ENCODE data around the gene GALM. TPM values are rescaled to one million over a fixed set of nuclear protein-coding genes. Genes with fewer than 3 reads are reported as not detected.

Gene GALM
- total and polyA plus RNA-seq, 2 of the 13 experiments (the other 11 are each of a cell fraction or from before 2014, with no cell fraction given): 65.5 to 90.0 TPM

DNA sequence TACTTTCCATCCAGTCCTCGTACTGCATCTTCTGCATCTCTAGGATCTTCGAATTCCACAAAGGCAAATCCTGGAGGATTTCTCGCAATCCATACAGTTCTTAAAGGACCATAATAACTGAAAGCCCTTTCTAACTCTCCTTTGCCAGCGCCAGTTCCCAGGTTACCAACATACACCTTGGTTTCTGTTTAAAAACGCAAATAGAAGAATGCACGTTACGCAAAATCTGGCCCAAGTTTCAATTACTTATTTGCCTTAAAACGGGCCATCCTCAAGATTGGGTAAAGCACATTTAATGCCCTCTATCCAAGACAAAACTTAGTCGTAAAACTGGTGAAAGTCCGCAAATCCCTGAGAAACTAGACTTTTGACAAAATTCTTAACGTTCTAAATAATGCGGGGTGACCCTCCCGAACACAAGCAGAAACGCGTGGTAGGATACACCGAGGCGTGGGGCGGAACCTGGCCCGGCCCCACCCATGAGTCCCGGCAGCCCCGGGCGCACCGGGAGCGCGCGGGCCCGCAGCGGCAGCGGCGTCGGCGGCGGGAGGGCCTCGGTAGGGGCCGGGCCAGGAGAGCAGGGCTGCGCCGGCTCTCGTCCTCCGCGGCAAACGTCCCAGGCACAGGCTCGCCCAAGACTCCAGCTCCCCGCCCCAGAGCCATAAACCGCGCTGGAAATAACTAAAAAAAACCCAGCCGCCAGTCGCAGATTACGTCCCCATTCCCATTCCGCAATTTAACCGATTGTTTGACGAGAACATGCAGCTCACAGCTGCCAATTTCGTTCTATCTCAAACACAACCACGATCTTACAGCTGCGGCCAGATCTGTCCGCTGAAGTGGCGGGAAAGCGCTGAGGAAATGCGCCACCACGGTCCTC, 84.3 kb downstream of the GALM start (continued):
- TF ChIP-seq ZNF318 (CRISPR knock-in tag; IDR thresholded peaks at IDR 0.05) (no peak), KAT2B (IDR thresholded peaks at IDR 0.05; ENCODE audit: borderline replicate concordance, low read depth, low read length) (no peak), ONECUT2 (CRISPR knock-in tag; IDR thresholded peaks at IDR 0.05) (0 out of 2 replicates have a peak, but pooled peaks have one; percentile 11), ZFYVE20 (CRISPR knock-in tag; IDR thresholded peaks at IDR 0.05; ENCODE audit: borderline replicate concordance, low read depth) (0 out of 2 replicates have a peak, but pooled peaks have one; percentile 22), PAX8 (CRISPR knock-in tag; IDR thresholded peaks at IDR 0.05; ENCODE audit: borderline replicate concordance) (no peak), ZNF816 (CRISPR knock-in tag; IDR thresholded peaks at IDR 0.05; ENCODE audit: borderline replicate concordance) (0 out of 2 replicates have a peak, but pooled peaks have one; percentile 25), BRF2 (CRISPR knock-in tag; IDR thresholded peaks at IDR 0.05) (0 out of 2 replicates have a peak, but pooled peaks have one; percentile 36), HNRNPLL (IDR thresholded peaks at IDR 0.05; ENCODE audit: low read depth, low read length, poor library complexity, severe bottlenecking) (peak; percentile 25), TGIF2 (CRISPR knock-in tag; IDR thresholded peaks at IDR 0.05) (0 out of 2 replicates have a peak, but pooled peaks have one; percentile 37), CREM (IDR thresholded peaks at IDR 0.05) (no peak), CREM (CRISPR knock-in tag; IDR thresholded peaks at IDR 0.05) (no peak), ZNF274 (CRISPR knock-in tag; IDR thresholded peaks at IDR 0.05) (no peak)
- TF ChIP-seq, protein P1, sequence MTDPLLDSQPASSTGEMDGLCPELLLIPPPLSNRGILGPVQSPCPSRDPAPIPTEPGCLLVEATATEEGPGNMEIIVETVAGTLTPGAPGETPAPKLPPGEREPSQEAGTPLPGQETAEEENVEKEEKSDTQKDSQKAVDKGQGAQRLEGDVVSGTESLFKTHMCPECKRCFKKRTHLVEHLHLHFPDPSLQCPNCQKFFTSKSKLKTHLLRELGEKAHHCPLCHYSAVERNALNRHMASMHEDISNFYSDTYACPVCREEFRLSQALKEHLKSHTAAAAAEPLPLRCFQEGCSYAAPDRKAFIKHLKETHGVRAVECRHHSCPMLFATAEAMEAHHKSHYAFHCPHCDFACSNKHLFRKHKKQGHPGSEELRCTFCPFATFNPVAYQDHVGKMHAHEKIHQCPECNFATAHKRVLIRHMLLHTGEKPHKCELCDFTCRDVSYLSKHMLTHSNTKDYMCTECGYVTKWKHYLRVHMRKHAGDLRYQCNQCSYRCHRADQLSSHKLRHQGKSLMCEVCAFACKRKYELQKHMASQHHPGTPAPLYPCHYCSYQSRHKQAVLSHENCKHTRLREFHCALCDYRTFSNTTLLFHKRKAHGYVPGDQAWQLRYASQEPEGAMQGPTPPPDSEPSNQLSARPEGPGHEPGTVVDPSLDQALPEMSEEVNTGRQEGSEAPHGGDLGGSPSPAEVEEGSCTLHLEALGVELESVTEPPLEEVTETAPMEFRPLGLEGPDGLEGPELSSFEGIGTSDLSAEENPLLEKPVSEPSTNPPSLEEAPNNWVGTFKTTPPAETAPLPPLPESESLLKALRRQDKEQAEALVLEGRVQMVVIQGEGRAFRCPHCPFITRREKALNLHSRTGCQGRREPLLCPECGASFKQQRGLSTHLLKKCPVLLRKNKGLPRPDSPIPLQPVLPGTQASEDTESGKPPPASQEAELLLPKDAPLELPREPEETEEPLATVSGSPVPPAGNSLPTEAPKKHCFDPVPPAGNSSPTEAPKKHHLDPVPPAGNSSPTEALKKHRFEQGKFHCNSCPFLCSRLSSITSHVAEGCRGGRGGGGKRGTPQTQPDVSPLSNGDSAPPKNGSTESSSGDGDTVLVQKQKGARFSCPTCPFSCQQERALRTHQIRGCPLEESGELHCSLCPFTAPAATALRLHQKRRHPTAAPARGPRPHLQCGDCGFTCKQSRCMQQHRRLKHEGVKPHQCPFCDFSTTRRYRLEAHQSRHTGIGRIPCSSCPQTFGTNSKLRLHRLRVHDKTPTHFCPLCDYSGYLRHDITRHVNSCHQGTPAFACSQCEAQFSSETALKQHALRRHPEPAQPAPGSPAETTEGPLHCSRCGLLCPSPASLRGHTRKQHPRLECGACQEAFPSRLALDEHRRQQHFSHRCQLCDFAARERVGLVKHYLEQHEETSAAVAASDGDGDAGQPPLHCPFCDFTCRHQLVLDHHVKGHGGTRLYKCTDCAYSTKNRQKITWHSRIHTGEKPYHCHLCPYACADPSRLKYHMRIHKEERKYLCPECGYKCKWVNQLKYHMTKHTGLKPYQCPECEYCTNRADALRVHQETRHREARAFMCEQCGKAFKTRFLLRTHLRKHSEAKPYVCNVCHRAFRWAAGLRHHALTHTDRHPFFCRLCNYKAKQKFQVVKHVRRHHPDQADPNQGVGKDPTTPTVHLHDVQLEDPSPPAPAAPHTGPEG (CRISPR knock-in tag; IDR thresholded peaks at IDR 0.05): peak; percentile 95

Measured in HepG2 (cell line).